ENCODE data around the gene ARIH2. TPM values are rescaled to one million over a fixed set of nuclear protein-coding genes. Genes with fewer than 3 reads are reported as not detected.

The ARIH2 gene
- total RNA-seq, 3 donors from 2014 or later, result 70.7 to 111 (median 100.0) TPM

DNA sequence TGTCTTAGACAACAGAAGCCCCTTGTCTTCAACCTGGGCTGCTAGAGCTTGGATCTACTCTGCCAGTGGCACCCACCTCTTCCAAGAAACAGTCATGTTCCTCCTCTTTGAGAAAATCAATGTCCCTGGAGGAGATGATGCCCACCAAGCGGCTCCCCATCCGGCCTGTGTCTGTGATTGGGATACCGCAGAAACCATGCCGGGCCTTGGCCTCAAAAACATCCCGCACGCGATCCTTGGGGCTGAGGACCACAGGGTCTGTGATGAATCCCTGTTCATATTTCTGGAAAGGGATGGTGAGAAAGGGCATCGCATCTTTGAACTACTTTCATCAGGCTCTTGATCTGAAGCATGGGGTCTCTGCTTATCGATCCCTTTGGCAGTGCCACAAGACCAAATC, 109.0 kb downstream of the ARIH2 start:
- H3K27ac ChIP-seq, result peak overlapping the region; percentile 95 to 98
- TF ChIP-seq, protein P1, sequence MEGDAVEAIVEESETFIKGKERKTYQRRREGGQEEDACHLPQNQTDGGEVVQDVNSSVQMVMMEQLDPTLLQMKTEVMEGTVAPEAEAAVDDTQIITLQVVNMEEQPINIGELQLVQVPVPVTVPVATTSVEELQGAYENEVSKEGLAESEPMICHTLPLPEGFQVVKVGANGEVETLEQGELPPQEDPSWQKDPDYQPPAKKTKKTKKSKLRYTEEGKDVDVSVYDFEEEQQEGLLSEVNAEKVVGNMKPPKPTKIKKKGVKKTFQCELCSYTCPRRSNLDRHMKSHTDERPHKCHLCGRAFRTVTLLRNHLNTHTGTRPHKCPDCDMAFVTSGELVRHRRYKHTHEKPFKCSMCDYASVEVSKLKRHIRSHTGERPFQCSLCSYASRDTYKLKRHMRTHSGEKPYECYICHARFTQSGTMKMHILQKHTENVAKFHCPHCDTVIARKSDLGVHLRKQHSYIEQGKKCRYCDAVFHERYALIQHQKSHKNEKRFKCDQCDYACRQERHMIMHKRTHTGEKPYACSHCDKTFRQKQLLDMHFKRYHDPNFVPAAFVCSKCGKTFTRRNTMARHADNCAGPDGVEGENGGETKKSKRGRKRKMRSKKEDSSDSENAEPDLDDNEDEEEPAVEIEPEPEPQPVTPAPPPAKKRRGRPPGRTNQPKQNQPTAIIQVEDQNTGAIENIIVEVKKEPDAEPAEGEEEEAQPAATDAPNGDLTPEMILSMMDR (IDR thresholded peaks at IDR 0.05), result no peak
- TF ChIP-seq POLR2A (IDR thresholded peaks at IDR 0.05) (no peak), POLR2AphosphoS5 (IDR thresholded peaks at IDR 0.05) (no peak)
- no peaks in the 10 kb centered on the region for H3K27me3 ChIP-seq
- peaks cover 6 to 12% of the 10 kb centered on the region in 2 donors for H3K4me1 ChIP-seq
- H3K9me3 ChIP-seq, result no peaks in the 10 kb centered on the region
- intact Hi-C loops (cut with DNase I; ENCODE audit: low total_unique reads), result no loop called here
- no peak overlapping the region for H3K4me3 ChIP-seq
- DNase-seq (ENCODE audit: low spot score in 2 of 2), result no peak
- peaks cover 7% of the 10 kb centered on the region for H3K36me3 ChIP-seq

DNA sequence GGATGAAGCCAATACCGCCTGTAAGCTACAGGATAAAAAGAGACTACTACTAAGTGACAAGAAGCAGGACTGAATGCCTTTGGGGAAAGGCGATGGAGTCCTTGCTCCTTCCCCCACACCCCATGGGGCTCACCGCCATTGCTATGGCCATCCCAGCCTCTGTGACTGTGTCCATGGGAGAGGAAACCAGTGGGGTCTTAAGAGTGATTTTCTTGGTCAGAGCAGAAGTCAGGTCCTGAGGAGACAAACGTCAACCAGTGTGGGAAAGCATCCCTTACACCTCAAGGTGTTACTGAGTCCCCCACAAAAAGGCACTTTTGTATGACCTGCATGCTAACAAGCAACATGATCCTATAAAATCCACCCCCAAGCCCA, 109.6 kb downstream of the ARIH2 start:
- peak overlapping the region; percentile 69 to 78 (median 77) for H3K4me3 ChIP-seq
- TF ChIP-seq POLR2A (IDR thresholded peaks at IDR 0.05), result no peak
- TF ChIP-seq, protein P1 (IDR thresholded peaks at IDR 0.05), result no peak
- TF ChIP-seq POLR2AphosphoS5 (IDR thresholded peaks at IDR 0.05), result no peak
- no peaks in the 10 kb centered on the region for H3K27me3 ChIP-seq
- DNase-seq (ENCODE audit: low spot score in 2 of 2), result no peak
- H3K27ac ChIP-seq, result peak overlapping the region; percentile 95 to 98
- H3K36me3 ChIP-seq, result peaks cover 7% of the 10 kb centered on the region
- H3K4me1 ChIP-seq, result peaks cover under 1 to 7% of the 10 kb centered on the region in 2 donors
- no peaks in the 10 kb centered on the region for H3K9me3 ChIP-seq
- intact Hi-C loops (cut with DNase I; ENCODE audit: low total_unique reads), result no loop called here

DNA sequence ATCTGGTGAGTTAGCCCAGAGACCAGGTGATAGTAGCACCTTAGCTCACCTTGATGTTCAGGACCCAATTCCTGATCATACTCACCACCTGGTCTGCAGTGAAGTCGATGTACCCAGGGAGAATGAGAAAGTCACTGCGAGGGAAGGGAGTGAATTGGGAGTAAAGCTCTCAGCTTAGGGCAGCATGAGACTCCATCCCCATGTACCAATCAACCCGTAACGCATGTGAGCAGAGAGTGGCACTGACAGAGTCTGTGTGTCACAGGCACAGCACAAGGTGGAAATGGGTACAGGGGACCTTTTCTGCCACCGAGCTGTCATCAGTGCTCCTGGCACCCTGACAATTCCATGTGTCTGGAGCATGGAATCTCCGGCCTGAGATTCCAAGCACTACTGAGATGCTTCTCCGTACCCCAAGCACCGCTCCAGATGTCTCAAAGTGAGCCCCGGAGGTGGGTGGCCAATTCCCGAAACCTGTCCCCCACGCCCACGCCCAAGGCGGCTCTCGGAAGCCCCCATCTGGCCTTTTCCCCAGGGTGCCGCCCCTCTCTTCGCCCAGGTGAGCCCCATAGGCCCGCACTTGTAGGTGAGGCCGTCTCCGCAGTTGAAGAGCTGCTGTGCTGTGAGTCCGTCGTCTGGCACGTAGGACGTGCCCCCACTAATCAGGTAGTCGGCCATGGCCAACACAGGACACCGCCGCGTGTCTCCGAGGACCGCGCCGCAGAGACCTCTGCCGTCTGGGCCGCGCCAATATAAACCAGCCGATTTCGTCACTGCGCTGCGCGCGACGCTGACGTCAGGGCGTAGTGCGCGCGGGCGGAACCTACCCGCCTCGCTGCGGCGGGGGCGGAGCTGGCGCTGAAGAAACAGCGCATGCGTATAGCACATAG, 110.3 kb downstream of the ARIH2 start, which contains the start of gene IMPDH2:
Gene IMPDH2, minus strand, starts transcription at position 726 of the 890 bp plus-strand sequence. Its CDS starts 48 bp downstream, at position 678.
- Histone ChIP-seq H3K36me3 (peaks cover 7% of the 10 kb centered on the region), H3K4me1 (peaks cover 0 to 7% of the 10 kb centered on the region in 2 donors), H3K9me3 (no peaks in the 10 kb centered on the region), H3K27ac (peak within 1 kb of the TSS; percentile 95 to 98), H3K27me3 (no peaks in the 10 kb centered on the region), H3K4me3 (peak within 1 kb of the TSS; percentile 69 to 78 (median 77))
- intact Hi-C loops (cut with DNase I; ENCODE audit: low total_unique reads), result no loop called here
- peak; percentile 94 for TF ChIP-seq POLR2A (IDR thresholded peaks at IDR 0.05)
- peak; percentile 99 for TF ChIP-seq POLR2AphosphoS5 (IDR thresholded peaks at IDR 0.05)
- TF ChIP-seq, protein P1 (IDR thresholded peaks at IDR 0.05), result no peak
- DNase-seq (ENCODE audit: low spot score in 2 of 2), result peak; percentile 87 to 88

DNA sequence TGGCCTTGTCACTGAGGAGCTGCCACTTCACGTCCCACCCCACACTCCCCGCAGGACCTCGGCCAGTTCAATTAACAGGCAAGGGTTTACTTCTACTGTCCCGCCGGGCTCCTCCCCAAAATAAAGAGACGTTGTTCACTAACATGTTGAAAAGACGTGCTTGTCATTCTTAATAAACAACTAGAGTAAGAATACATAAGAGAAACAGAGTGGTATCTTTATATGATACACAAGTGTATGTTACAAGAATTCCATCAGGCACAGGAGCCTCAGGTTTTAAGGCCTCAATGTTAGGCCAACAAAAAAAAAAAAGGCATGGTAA, 110.9 kb downstream of the ARIH2 start:
- peaks cover 0 to 7% of the 10 kb centered on the region in 2 donors for H3K4me1 ChIP-seq
- peak overlapping the region; percentile 69 to 78 (median 77) for H3K4me3 ChIP-seq
- peak overlapping the region; percentile 95 to 98 for H3K27ac ChIP-seq
- TF ChIP-seq, protein P1 (IDR thresholded peaks at IDR 0.05), result no peak
- TF ChIP-seq POLR2A (IDR thresholded peaks at IDR 0.05), result no peak
- no peak for TF ChIP-seq POLR2AphosphoS5 (IDR thresholded peaks at IDR 0.05)
- H3K27me3 ChIP-seq, result no peaks in the 10 kb centered on the region
- no peaks in the 10 kb centered on the region for H3K9me3 ChIP-seq
- DNase-seq (ENCODE audit: low spot score in 2 of 2), result no peak
- intact Hi-C loops (cut with DNase I; ENCODE audit: low total_unique reads), result no loop called here
- H3K36me3 ChIP-seq, result peaks cover 7% of the 10 kb centered on the region

DNA sequence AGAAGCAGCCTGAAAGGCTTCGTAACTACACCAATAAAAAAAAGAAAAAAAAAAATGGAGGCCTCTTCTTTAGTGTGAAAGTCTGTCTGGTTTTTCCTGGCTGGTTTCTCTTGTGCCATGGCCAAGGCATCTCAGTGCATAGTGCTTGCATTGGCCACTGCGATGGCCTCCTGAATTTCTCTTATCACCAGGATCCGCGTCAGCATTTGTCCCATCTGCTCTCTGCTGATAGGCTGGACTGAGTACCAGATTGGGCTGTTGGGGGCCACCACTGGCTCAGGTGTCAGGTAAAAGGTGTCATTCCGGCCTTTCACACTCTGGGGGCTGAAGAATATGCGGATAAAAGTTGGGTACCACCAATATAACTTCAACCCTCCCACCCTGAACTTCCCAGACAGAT, 111.7 kb downstream of the ARIH2 start:
- Histone ChIP-seq H3K4me1 (peaks cover 0 to 7% of the 10 kb centered on the region in 2 donors), H3K27me3 (no peaks in the 10 kb centered on the region), H3K4me3 (no peak overlapping the region), H3K27ac (no peak overlapping the region), H3K36me3 (peaks cover 4% of the 10 kb centered on the region), H3K9me3 (no peaks in the 10 kb centered on the region)
- intact Hi-C loops (cut with DNase I; ENCODE audit: low total_unique reads), result no loop called here
- DNase-seq (ENCODE audit: low spot score in 2 of 2), result no peak
- TF ChIP-seq POLR2A (IDR thresholded peaks at IDR 0.05) (no peak), POLR2AphosphoS5 (IDR thresholded peaks at IDR 0.05) (no peak)
- TF ChIP-seq, protein P1 (IDR thresholded peaks at IDR 0.05), result no peak

Data from breast epithelium (tissue), 4 donors.